ENCODE measurements around the gene SHMT2. TPM values are rescaled to one million over a fixed set of nuclear protein-coding genes. Genes with fewer than 3 reads are reported as not detected.
A peak's percentile ranks its signal among the peaks of the same experiment; 100 is the strongest.

SHMT2 gene
- total and polyA plus RNA-seq, 2 experiments from 2014 or later = 125 to 387 TPM

GRCh38 chr12:57225680-57226210 is 3.8 kb upstream of the SHMT2 start:
- Histone ChIP-seq H4K20me1 (replicated peaks; ENCODE audit: insufficient read depth) (peaks cover 10% of the 10 kb centered on the region), H3K36me3 (ENCODE audit: insufficient read depth) (no peaks in the 10 kb centered on the region), H3K27me3 (ENCODE audit: insufficient read depth) (peaks cover 84% of the 10 kb centered on the region), H3K79me2 (replicated peaks; ENCODE audit: insufficient read depth) (peaks cover 11% of the 10 kb centered on the region), H3K9me2 (ENCODE audit: insufficient read depth) (no peaks in the 10 kb centered on the region), H3K4me1 (ENCODE audit: insufficient read depth) (peaks cover 63% of the 10 kb centered on the region), H3K4me3 (peak overlapping the region; percentile 61), H3F3A (replicated peaks; ENCODE audit: low read depth) (peaks cover 36% of the 10 kb centered on the region), H2AFZ (peak overlapping the region; percentile 92), H3K27ac (ENCODE audit: low read depth) (no peak overlapping the region), H3K4me2 (peak overlapping the region; percentile 87)
- ATAC-seq (peak; percentile 0; the same call in 2 of the 3 replicates), DNase-seq (ENCODE audit: low spot score) (no peak)
- H3K9me3 Mint-ChIP-seq = peaks cover 3% of the 10 kb centered on the region
- peaks cover 63% of the 10 kb centered on the region for H3K4me1 Mint-ChIP-seq
- TF ChIP-seq EZH2 (IDR thresholded peaks at IDR 0.05; ENCODE audit: low read depth, unreplicated experiment) = peak; percentile 62
- no peak for TF ChIP-seq REST (IDR thresholded peaks at IDR 0.05; ENCODE audit: unreplicated experiment)
- no peak for TF ChIP-seq JUNB (IDR thresholded peaks at IDR 0.05; ENCODE audit: unreplicated experiment)
- TF ChIP-seq STAT1 (IDR thresholded peaks at IDR 0.05; ENCODE audit: unreplicated experiment) = no peak
- no peak for TF ChIP-seq CREB1 (CRISPR knock-in tag; IDR thresholded peaks at IDR 0.05; ENCODE audit: low read depth)
- no peak for TF ChIP-seq ZNF462 (CRISPR knock-in tag; IDR thresholded peaks at IDR 0.05)
- TF ChIP-seq EZH2phosphoT487 (IDR thresholded peaks at IDR 0.05; ENCODE audit: unreplicated experiment) = no peak
- peaks cover 74% of the 10 kb centered on the region for H3K27me3 Mint-ChIP-seq (ENCODE audit: insufficient read depth, low read depth, poor library complexity)
- H3K36me3 Mint-ChIP-seq (ENCODE audit: low read depth) = peaks cover 14% of the 10 kb centered on the region
- peak overlapping the region; percentile 71 for H3K4me3 Mint-ChIP-seq
- H3K27ac Mint-ChIP-seq = no peak overlapping the region
